Psoas muscle (tissue), 8 donors: ENCODE data around the gene MAGT1. TPM values are rescaled to one million over a fixed set of nuclear protein-coding genes. Genes with fewer than 3 reads are reported as not detected.

Source experiments
- ATAC-seq, 4 donors: fragments of 200-7000 bp; cut with Tn5 transposase; one replicate each; pipeline ENCODE4 v1.9.1; 2020; ENCODE audit warnings: moderate library complexity in 3 of 4, mild to moderate bottlenecking in 2 of 4
- DNase-seq, 2 donors: peaks; one replicate each; pipeline ENCODE4 v3.0.0-alpha.2; 2020
- H3K27ac ChIP-seq: fragments of 200-600 bp; one replicate; pipeline ENCODE4 v1.8.0; 2022
- H3K27me3 ChIP-seq, 3 donors: fragments of 200-600 bp in 1 of 3; one replicate each; pipeline versions ENCODE4 v1.6.1 to v1.8.0; 2013 to 2022; ENCODE audit warnings: low read length in 2 of 3, mild to moderate bottlenecking in 2 of 3, moderate library complexity in 1 of 3; ENCODE audit not compliant: insufficient read depth in 3 of 3
- H3K36me3 ChIP-seq, 2 donors: fragments of 200-600 bp in 1 of 2; one replicate each; pipeline versions ENCODE4 v1.6.1 to v1.8.0; 2013 to 2022; ENCODE audit warnings: low read depth in 1 of 2, mild to moderate bottlenecking in 1 of 2, moderate library complexity in 1 of 2; ENCODE audit not compliant: insufficient read depth in 1 of 2
- H3K4me1 ChIP-seq: fragments of 200-600 bp; one replicate; pipeline ENCODE4 v1.8.0; 2022
- H3K4me3 ChIP-seq: fragments of 200-600 bp; one replicate; pipeline ENCODE4 v1.8.0; 2022; ENCODE audit warnings: mild to moderate bottlenecking
- H3K9me3 ChIP-seq: fragments of 200-600 bp; one replicate; pipeline ENCODE4 v1.8.0; 2022
- WGBS, 3 donors: extraction: QIAGEN DNeasy Blood & Tissue Kit; methylation state at CpG; one replicate each; pipeline versions ENCODE4 v1.1.6 to v1.1.7; 2013; 5-methylcytosine and 5-hydroxymethylcytosine counted together
- intact Hi-C, 2 donors: fragments of 100-400 bp; cut with DNase I; formaldehyde crosslinking; loops; one replicate each; pipeline versions ENCODE4 v1.11.0 to v1.14.2; 2022
- polyA plus RNA-seq, 3 donors: library from polyadenylated mRNA; stranded (reverse); fragments of 200-250 nt; gene quantifications; one replicate each; pipeline ENCODE4 v1.2.3, GENCODE V29; 2013
- total RNA-seq, 4 donors: library from RNA; stranded (reverse); fragmentation: NEBNext Ultra II Directional in 2 of 4; extraction: Animal tissue kit (Norgen Biotek cat#: 25700) in 2 of 4; gene quantifications; one replicate each; pipeline versions ENCODE4 v1.2.1 to v1.2.4, GENCODE V29; 2021 to 2023
- TF ChIP-seq, protein P1 (sequence below): fragments of 200-600 bp; IDR thresholded peaks from one replicate; pipeline ENCODE4 v1.8.0; 2022; ENCODE audit warnings: antibody characterized with exemption
- donor health status: healthy with polysubstance abuse.
- donor health status: DM: no; HTN: no; CAD: no; lungs with moderate emphysema.
- donor health status: Bipolar disorder and iron deficiency.
- donor health status: healthy.
- donor health status: DM: yes; HTN: yes; CAD: no.
- donor health status: DM: no; HTN: no; CAD: no.
- donor health status: DM: no; HTN: no; CAD: no.
- donor health status: DM: yes; HTN: yes; CAD: no.

MAGT1 gene
- total and polyA plus RNA-seq, 7 donors: 12.6 to 30.7 (median 23.6) TPM

DNA sequence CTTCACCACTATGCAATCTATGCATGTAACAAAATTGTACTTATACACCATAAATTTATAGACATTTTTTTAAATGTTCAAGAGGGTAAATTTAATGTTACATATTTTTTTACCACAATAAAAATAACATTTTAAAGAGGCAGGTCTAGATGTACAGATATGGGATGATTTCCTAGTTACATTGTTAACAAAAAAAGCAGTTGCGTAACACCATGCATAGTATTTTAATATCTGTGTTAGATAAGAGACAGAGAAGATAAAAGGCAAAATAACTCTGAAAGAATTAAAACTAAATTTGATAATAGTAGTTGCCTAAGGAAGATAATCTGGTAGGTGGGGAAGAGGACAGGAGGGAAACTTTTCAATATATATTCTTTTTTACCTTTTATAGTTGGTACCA is 100.1 kb downstream of the MAGT1 start:
- H3K9me3 ChIP-seq: no peaks in the 10 kb centered on the region
- intact Hi-C loops: no loop called here
- TF ChIP-seq, protein P1, sequence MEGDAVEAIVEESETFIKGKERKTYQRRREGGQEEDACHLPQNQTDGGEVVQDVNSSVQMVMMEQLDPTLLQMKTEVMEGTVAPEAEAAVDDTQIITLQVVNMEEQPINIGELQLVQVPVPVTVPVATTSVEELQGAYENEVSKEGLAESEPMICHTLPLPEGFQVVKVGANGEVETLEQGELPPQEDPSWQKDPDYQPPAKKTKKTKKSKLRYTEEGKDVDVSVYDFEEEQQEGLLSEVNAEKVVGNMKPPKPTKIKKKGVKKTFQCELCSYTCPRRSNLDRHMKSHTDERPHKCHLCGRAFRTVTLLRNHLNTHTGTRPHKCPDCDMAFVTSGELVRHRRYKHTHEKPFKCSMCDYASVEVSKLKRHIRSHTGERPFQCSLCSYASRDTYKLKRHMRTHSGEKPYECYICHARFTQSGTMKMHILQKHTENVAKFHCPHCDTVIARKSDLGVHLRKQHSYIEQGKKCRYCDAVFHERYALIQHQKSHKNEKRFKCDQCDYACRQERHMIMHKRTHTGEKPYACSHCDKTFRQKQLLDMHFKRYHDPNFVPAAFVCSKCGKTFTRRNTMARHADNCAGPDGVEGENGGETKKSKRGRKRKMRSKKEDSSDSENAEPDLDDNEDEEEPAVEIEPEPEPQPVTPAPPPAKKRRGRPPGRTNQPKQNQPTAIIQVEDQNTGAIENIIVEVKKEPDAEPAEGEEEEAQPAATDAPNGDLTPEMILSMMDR: no peak

DNA sequence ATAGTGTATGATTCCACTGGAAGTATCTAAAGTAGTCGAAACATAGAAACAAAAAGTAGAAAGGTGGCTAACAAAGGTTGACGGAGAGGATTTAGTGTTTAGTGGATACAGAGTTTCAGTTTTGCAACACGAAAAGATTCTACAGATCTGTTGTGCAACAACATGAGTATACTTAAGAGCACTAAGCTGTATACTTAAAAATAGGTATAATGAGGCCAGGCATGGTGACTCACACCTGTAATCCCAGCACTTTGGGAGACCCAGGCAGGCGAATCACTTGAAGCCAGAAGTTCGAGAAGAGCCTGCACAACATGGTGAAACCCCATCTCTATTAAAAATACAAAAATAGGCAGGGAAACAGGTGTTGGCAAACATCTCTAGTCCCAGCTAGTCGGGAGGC is 101.3 kb downstream of the MAGT1 start:
- 74 to 87% (median 82%) methylated on average over 6 of the region's 6 CpGs for WGBS, 3 donors
- no peak for DNase-seq
- ATAC-seq: no peak
- TF ChIP-seq, protein P1: no peak
- intact Hi-C loops: no loop called here
- Histone ChIP-seq H3K27me3 (no peaks in the 10 kb centered on the region), H3K4me1 (no peaks in the 10 kb centered on the region), H3K9me3 (no peaks in the 10 kb centered on the region), H3K36me3 (no peaks in the 10 kb centered on the region), H3K4me3 (no peak overlapping the region), H3K27ac (no peak overlapping the region)

More for the DNA sequence above, 100.1 kb downstream of the MAGT1 start:
- no peak overlapping the region for H3K4me3 ChIP-seq
- H3K27me3 ChIP-seq: no peaks in the 10 kb centered on the region
- no peak overlapping the region for H3K27ac ChIP-seq
- no peaks in the 10 kb centered on the region for H3K36me3 ChIP-seq
- no peak for ATAC-seq
- H3K4me1 ChIP-seq: no peaks in the 10 kb centered on the region
- no peak for DNase-seq
- WGBS, 3 donors: 95 to 100% (median 100%) methylated on average over 1 of the region's 1 CpG

DNA sequence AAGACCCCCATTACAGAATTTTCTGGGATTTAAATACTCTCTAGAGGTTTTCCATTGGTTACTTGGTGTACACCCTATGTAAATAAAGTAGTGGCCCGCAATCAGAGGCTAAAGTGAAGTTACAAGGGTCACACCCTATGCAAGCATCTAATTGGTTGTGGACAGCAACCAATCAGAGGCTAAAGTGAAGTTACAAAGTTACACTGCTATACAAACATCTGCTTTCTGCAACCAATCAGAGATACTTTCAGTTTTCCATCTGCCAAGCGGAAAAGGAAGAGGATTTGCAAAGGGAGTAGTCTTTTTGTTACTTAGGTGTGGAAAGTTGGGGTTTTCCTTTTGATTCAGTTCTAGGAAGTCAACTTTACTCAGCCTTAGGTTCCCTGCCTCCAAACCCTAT is 107.2 kb downstream of the MAGT1 start:
- H3K4me3 ChIP-seq: peak overlapping the region; percentile 20
- no peaks in the 10 kb centered on the region for H3K9me3 ChIP-seq
- no peaks in the 10 kb centered on the region for H3K27me3 ChIP-seq
- no peaks in the 10 kb centered on the region for H3K36me3 ChIP-seq
- DNase-seq (no peak), ATAC-seq (no peak)
- H3K27ac ChIP-seq: no peak overlapping the region
- H3K4me1 ChIP-seq: no peaks in the 10 kb centered on the region
- TF ChIP-seq, protein P1: no peak
- 46 to 61% (median 50%) methylated on average over 2 of the region's 2 CpGs for WGBS, 3 donors
- intact Hi-C loops: no loop called here

DNA sequence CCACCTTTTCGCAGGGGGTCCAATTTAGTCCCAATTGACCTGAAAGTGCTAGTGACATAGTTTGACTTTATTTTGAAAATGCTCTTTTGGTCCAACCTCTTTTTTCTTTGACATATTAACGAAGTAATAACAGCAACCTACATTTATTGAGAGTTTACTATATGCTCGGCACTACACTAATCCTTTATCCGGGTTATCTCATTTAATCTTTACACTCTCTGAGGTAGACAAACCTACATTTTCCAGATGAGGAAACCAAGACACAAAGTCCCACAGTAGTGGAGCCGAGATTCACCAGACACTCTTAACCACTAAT is 108.9 kb downstream of the MAGT1 start:
- 19 to 38% (median 26%) methylated on average over 5 of the region's 5 CpGs for WGBS, 3 donors

More for the DNA sequence above, 108.9 kb downstream of the MAGT1 start:
- Histone ChIP-seq H3K36me3 (no peaks in the 10 kb centered on the region), H3K27me3 (no peaks in the 10 kb centered on the region), H3K9me3 (no peaks in the 10 kb centered on the region), H3K4me3 (peak overlapping the region; percentile 80), H3K27ac (peak overlapping the region; percentile 87), H3K4me1 (no peaks in the 10 kb centered on the region)
- TF ChIP-seq, protein P1: no peak
- ATAC-seq (no peak), DNase-seq (no peak)
- intact Hi-C loops: no loop called here
